Neural progenitor cell (in vitro differentiated cells): ENCODE data around the gene TBC1D1.

Experiments
- EZH2 ChIP-seq: fragments of 200-600 bp; sonication (generic); IDR thresholded peaks from 2 replicates; pipeline ENCODE4 v1.6.1; 2017; ENCODE audit warnings: antibody characterized with exemption, mild to moderate bottlenecking, moderate library complexity
- EZH2phosphoT487 ChIP-seq: fragments of 200-600 bp; sonication (generic); IDR thresholded peaks from 2 replicates; pipeline ENCODE4 v1.6.1; 2017; ENCODE audit warnings: antibody characterized with exemption
- TF ChIP-seq, protein P1 (sequence below): fragments of 200-600 bp; sonication (generic); IDR thresholded peaks from 2 replicates; pipeline ENCODE4 v1.5.1; 2017; ENCODE audit warnings: antibody characterized with exemption, mild to moderate bottlenecking

DNA sequence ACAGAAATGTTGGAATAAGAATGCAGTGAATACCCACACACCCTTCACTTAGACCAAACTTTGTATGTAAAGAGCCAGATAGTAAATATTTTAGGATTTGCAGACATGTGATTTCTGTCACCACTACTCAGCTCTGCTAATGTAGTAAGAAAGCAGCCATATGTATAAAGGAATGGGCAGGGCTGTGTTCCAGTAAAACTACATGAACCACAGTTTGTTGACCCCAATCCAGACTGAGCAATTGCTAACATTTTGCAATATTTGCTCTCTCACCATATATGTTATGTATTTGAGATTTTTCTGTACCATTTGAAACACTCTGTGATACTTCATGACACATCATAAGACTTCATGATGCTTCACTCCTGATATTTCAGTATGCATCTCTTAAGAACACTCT is 32.0 kb upstream of the TBC1D1 start:
- no peak for TF ChIP-seq EZH2
- TF ChIP-seq, protein P1, sequence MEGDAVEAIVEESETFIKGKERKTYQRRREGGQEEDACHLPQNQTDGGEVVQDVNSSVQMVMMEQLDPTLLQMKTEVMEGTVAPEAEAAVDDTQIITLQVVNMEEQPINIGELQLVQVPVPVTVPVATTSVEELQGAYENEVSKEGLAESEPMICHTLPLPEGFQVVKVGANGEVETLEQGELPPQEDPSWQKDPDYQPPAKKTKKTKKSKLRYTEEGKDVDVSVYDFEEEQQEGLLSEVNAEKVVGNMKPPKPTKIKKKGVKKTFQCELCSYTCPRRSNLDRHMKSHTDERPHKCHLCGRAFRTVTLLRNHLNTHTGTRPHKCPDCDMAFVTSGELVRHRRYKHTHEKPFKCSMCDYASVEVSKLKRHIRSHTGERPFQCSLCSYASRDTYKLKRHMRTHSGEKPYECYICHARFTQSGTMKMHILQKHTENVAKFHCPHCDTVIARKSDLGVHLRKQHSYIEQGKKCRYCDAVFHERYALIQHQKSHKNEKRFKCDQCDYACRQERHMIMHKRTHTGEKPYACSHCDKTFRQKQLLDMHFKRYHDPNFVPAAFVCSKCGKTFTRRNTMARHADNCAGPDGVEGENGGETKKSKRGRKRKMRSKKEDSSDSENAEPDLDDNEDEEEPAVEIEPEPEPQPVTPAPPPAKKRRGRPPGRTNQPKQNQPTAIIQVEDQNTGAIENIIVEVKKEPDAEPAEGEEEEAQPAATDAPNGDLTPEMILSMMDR = no peak
- TF ChIP-seq EZH2phosphoT487 = no peak
